GM18951 (cell line): Measurements from ENCODE around the gene IFIT1.
"Not testable (repeated sequence)": the region's sequence is repeated elsewhere in the genome, so short reads cannot be mapped to it uniquely, and the experiment has no call there.

Experiments
- POLR2A ChIP-seq: IDR thresholded peaks from 4 replicates; pipeline ENCODE4 v1.6.1; 2011; ENCODE audit warnings: mild to moderate bottlenecking; ENCODE audit not compliant: insufficient read length, insufficient read depth; ENCODE audit errors: extremely low read depth
- in situ Hi-C: fragments of 300-500 bp; cut with MboI; formaldehyde crosslinking; loops from one replicate; pipeline ENCODE4 v1.12.0; 2022; ENCODE audit warnings: low sequenced_read_pairs, mixed read lengths, inconsistent platforms; ENCODE audit not compliant: unreplicated experiment

IFIT1 gene

DNA sequence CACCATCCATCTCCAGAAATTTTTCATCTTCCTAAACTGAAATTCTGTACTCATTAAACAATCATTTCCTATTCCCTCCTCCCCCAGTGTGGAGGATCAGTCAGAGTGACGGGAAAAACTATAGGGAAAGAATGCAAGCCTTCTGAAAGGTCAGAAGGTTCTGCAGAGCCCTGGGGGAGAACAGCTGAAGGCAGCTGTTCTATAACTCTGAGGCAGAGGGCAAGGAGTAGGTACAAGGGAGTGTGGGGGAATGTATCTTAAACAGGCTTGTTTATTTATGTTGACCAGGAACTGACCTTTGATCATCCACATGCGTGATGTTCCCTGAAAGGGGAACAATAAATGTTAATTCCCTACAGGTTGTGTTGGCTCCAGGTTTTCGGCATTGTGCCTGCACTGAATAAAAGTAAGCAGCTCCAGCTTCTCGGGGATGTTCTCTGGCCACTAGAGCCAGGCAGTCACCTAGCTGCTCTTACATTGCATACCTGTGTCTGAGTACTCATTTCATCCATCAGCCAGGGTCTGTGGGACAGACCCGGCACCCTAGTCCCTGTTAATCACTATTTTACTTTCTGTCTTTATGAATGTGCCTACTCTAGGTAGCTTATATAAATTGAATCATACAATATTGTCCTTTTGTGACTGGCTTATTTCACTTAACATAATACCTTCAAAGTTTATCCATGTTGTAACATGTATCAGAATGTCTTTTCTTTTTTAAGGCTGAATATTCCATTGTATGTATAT lies 5.8 kb downstream of the IFIT1 start:
- TF ChIP-seq POLR2A, result no peak
- in situ Hi-C loops, result no loop called here

DNA sequence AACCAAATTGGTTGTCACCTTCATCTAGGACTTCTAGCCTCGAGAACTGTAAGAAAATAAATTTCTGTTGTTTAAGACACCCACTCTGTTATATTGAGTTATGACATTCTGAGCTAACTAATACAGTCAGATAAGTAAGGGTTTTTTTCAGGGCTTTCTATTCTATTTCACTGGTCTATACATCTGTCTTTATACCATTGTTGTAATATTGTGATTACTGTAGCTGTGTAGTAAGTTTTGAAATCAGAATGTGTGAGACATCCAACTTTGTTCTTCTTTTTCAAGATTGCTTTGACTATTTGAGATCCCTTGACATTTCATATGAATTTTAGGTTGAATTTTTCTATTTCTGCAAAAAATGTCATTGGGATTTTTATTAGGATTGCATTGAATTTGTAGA lies 7.5 kb downstream of the IFIT1 start:
- no peak for TF ChIP-seq POLR2A
- in situ Hi-C loops, result no loop called here

- in situ Hi-C loops, result no loop called here
- no peak for TF ChIP-seq POLR2A
These were observed 10.6 kb downstream of the IFIT1 start for GRCh38 chr10:89403043-89403442.

DNA sequence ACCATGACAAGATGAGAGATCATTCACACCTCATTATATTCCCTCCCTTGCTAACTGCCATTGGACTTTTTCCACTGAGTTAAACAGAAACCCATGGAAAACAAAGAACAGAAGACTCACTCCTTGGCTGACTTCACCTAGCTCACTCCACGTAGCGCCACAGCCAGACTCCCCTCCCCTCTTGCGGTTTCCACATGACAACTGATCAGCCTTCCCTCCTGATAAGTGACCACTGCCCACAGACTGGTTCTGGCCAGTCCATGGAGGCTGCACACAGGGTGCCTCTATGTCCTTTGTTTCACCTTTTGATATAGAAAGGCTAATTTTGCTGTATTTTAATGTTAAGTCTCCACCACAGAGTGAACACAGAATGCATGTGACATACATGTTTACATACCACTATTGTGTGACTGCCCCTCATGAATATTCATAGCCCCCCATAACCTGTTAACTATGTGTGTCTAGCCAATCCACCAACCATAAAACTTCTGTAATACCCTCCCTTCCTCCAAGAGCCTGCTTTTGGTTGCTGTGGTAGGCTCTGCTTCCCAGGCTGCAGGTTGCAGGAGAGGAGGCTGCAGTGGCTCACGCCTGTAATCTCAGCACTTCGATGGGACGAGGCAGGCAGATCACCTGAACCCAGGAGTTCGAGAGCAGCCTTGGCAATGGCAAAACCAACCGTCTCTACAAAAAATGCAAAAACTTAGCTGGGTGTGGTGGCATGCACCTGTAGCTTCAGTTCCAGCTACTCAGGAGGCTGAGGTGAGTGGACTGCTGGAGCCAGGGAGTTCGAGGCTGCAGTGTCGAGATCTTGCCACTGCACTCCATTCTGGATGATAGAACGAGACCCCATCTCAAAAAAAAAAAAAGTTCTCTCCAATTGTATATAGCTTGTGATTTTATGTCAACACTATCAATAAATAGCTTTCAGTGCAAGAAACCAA lies 12.0 kb downstream of the IFIT1 start:
- no peak for TF ChIP-seq POLR2A
- in situ Hi-C loops, result no loop called here

DNA sequence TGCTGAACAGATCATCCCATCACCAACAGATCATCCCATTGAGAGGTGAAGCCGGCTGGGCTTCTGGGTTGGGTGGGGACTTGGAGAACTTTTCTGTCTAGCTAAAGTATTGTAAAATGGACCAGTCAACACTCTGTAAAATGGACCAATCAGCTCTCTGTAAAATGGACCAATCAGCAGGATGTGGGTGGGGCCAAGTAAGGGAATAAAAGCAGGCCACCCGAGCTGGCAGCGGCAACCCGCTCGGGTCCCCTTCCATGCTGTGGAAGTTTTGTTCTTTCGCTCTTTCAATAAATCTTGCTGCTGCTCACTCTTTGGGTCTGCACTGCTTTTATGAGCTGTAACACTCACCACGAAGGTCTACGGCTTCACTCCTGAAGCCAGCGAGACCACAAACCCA lies 13.8 kb downstream of the IFIT1 start:
- in situ Hi-C loops, result not testable (repeated sequence)

GRCh38 chr10:89407792-89408191 lies 15.4 kb downstream of the IFIT1 start:
- in situ Hi-C loops, result not testable (repeated sequence)

DNA sequence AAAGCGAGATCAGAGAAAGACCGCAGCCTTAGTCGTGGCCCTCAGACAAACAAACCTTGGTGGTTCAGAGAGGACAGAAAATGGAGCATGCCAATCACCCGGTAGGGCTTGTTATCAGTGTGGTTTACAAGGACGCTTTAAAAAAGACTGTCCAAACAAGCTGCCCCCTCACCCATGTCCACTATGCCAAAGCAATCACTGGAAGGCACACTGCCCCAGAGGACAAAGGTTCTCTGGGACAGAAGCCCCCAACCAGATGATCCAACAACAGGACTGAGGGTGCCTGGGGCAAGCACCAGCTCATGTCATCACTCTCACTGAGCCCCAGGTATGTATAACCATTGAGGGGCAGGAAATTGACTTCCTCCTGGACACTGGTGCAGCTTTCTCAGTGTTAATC lies 16.9 kb downstream of the IFIT1 start:
- in situ Hi-C loops, result not testable (repeated sequence)

DNA sequence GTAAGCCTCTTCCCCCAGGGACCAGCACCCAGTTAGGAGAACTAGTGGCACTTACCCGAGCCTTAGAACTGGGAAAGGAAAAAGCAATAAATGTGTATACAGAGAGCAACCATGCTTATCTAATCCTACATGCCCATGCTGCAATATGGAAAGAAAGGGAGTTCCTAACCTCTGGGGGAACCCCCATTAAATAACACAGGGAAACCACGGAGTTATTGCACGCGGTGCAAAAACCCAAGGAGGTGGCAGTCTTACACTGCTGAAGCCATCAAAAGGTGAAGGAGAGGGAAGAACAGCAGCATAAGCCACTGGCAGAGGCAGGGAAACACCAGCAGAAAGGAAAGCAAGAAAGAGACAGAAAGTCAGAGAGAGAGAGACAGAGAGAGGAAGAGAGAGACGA lies 18.1 kb downstream of the IFIT1 start:
- in situ Hi-C loops, result not testable (repeated sequence)

- in situ Hi-C loops, result not testable (repeated sequence)
These were observed 18.7 kb downstream of the IFIT1 start for GRCh38 chr10:89411135-89411534.

DNA sequence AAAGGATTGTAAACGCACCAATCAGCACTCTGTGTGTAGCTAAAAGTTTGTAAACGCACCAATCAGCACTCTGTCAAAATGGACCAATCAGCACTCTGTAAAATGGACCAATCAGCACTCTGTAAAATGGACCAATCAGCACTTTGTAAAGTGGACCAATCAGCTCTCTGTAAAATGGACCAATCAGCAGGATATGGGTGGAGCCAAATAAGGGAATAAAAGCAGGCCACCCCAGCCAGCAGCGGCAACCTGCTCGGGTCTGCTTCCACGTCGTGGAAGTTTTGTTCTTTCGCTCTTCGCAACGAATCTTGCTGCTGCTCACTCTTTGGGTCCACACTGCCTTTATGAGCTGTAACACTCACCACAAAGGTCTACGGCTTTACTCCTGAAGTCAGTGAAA lies 19.9 kb downstream of the IFIT1 start:
- in situ Hi-C loops, result not testable (repeated sequence)

DNA sequence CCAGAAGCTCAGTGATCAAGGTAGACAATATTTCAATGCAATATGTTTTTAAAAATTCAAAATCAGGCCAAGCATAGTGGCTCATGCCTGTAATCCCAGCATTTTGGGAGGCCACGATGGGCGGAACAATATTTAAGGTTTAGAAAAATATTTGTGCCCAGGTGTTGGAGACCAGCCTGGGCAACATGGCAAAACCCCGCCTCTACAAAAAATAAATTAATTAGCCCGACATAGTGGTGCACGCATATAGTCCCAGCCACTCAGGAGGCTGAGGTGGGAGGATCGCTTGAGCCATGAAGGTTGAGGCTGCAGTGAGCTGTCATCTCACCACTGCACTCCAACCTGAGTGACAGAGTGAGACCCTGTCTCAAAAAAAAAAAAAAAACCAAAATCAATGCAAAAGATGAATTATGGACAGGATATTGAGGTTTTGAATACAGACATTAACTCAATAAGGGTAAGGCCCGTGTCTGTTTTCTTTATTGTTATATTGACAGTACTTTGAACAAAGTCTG lies 21.0 kb downstream of the IFIT1 start:
- no peak for TF ChIP-seq POLR2A
- in situ Hi-C loops, result no loop called here

- in situ Hi-C loops, result no loop called here
- peak; percentile 59 for TF ChIP-seq POLR2A
These were observed 21.9 kb downstream of the IFIT1 start, which contains the start of gene IFIT5 for GRCh38 chr10:89414146-89414878. IFIT5 (plus strand) TSS chr10:89414568; CDS start chr10:89414799, 231 bp downstream.

GRCh38 chr10:89414879-89415821 lies 22.7 kb downstream of the IFIT1 start:
- TF ChIP-seq POLR2A, result no peak
- in situ Hi-C loops, result no loop called here
